ENCODE results near the gene MRPS26.
"Not testable (repeated sequence)": the region's sequence is repeated elsewhere in the genome, so short reads cannot be mapped to it uniquely, and the experiment has no call there.

- TF ChIP-seq CTCF (optimal IDR thresholded peaks at IDR 0.05 in 1 of 3, IDR thresholded peaks at IDR 0.05 in 1 of 3, conservative IDR thresholded peaks at IDR 0.05 in 1 of 3; ENCODE audit: extremely low read depth in 1 of 3, insufficient read depth in 2 of 3, low read length in 3 of 3); EZH2 (IDR thresholded peaks at IDR 0.05; ENCODE audit: low read length): not testable (repeated sequence)
These were observed 29.5 kb downstream of the MRPS26 start for GRCh38 chr20:3075315-3075714.

Data from keratinocyte (primary cell).